ENCODE data around the gene NOL4L.

The NOL4L gene

DNA sequence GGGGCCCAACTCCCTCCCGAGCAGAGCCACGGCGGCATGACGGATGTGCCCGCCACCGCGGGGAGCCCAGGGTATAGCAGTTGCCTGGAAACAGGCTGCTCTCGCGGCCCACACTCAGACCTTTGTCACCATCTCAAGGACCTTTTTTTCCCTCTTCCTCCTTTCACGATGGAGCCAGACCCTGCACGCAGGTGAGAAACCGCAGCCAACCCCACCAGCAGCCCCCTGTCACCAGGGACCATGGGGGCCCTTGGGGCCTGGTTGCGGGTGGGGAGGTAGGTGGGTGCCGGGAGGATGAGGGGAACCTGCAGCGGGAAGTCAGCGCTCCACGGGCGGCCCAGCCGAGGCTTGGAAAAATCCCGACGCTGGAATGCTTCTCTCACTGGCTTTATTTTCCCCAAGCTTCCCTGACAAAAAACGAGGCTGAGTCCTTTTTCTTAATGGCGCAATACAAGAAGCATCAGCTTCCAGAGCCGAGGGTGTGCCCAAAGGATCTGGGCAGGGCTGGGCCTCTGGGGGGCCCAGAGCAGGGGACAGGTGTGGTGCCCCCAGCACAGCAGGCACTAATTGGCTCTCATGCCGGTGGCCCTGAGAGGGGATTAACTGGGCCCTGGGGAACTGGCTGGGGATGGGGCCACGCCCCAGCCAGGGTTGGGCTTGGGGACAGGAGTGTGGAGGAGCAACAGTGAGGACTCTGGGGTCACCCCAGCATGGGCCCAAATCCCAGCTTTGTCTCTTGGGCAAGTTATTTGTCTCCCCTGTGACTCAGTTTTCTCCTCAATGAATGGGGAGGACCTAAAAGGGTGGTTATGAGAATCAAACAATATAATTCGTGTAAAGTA is 23.9 kb downstream of the NOL4L start:
- DNase-seq (ENCODE audit: low read depth in 2 of 2) = no peak

DNA sequence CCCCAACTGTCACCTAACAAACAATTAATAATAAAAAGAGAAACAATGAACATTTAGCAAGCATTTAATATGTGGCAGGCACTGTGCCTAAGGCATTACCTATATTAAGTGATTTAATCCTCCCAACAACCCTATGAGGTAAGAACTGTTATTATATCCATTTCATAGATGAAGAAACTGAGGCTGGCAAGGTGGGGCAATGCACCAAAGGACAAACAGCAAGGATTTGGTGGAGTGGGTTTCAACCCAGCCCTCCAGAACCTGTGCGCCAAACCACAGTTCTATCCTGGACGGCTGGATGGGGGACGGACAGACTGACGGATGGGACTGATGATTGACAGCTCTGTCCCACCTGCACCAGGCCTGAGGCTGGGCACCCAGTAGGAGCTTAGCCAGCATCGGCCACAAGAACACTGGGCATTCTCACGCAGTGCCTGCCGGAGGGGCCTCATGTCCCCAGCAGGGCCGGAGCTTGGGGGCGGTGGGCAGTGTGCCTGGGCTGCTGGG is 24.6 kb downstream of the NOL4L start:
- DNase-seq (ENCODE audit: low read depth in 2 of 2) = no peak

DNA sequence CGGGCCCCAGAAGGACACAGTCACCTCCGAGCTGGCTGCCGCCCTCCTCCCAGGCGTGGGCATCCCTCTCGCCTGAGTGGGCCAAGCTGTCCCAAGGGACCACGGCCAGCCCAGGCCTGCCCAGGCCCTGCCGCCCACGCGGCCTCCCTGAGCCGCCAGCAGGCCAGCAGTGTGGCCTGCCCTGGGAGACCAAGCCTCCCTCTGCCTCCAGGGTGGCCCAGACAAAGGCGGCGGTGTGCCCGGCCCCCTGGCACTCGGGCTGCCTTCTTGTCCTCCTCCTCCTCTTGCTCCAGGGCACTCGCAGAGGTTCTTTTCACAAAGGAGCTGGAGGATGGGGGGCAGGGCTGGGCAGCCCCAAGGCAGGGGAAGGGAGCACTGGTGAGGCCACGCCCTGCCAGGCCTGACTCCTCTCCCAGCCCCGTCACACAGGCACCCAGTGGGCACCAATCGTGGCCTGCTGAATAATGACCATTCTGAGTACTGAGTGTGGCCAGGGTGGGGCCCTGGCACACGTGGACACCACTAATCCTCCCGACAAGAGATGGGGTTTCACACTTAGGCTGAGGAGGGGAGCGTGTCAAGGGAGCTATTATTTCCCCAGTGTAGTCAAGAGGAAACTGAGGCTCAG is 25.3 kb downstream of the NOL4L start:
- DNase-seq (ENCODE audit: low read depth in 2 of 2) = no peak

DNA sequence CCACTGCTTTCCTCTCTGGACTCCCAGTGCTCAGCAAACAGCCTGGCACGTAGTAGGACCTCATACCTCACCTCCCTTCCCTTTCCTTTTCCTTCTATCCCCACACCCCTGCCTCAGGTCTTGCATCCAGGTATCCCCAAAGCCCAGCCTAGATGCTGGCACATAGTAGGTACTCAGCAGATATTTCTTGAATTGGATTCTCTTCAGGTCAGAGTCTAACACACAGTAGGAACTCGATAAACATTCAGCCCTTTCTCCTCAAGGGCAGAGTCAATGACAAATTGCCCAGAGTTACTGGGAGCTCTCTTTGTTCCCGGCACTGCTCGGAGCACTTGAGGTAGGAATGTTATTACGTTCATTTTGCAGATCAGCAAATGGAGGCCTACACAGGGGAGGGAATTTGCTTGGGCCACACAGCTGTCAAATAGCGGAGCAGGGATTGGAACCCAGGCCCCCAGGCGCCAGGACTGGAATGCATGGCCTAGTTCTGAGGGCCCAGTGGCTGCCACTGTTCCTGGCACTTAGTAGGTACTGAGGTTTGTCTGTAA is 25.9 kb downstream of the NOL4L start:
- no peak for DNase-seq (ENCODE audit: low read depth in 2 of 2)

DNA sequence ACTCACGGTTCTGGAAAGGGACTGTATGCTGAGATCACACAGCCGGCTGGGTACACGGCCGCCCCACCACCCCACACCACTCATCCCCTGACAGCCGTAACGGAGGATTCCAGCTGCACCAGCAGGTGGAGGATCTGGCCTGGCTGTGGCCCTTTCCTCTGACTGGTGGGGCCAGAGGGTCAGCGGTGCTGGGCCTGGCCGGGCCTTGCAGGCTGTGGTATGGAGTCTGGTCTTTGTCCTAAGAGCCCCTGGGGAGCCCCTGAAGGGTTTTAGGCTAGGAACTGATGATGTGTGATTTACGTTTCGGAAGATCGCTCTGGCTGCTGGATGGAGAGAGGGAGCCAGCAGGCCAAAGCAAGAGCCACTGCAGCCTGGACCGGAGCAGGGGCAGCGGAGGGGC is 26.6 kb downstream of the NOL4L start:
- no peak for DNase-seq (ENCODE audit: low read depth in 2 of 2)

DNA sequence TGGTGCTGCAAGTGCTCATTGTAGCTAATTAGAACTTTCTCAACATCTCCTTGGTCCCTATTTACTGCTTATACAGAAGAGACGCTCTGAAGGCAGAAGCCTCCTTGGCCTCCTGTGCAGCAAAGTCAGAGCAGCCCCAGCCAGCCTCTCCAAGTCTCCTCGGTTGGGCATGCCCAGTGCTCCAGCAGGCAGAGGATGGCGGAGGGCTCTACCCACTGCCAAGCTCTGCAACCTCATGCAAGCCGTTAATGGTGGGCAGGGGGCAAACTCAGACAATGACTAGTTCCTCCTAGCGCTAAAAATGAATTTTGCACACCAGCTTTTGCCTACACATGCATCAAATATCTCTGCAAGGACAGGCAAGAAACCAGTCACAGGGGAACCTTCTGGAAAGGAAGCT is 27.8 kb downstream of the NOL4L start:
- DNase-seq (ENCODE audit: low read depth in 2 of 2) = no peak

DNA sequence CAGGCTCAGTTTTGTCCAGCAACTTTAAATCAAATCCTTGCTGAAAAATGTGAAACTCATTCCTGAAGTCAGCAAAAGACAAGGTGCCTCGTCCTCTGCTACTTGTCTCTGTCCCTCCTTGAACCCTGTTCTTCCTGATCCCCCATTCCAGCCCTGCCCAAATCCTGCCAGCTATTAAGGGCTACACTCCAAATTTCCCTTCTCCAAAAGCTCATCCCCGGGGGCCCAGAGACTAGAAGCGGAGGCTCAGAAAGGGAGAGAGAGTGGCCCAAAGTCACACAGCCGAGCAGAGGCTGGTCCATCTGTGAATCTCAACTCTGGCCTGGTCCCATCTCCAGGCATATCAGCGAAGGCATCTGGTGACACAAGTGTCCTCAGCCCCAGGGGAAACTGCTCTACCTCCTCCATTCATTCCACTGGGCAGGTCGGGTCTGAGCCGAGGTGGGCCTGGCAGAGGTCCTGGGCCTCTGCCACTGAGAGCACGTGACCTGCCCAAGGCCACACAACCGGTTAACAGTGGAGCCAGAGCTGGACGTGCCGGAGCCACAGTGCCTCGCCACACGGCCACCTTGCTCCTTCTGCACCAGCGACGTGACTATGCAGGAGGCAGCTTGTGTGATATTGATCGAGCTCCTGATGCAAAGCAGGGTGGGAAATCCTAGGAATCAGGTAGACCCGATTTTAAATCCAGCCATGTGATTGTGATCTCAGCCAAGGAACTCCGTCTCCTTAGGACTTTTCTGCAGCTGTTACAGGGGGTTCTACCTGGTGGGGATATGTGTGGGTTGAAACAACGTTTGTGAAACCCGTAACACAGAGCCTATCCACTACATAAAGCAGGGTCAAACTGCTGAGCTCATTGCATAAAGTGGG is 28.6 kb downstream of the NOL4L start:
- no peak for DNase-seq (ENCODE audit: low read depth in 2 of 2)

DNA sequence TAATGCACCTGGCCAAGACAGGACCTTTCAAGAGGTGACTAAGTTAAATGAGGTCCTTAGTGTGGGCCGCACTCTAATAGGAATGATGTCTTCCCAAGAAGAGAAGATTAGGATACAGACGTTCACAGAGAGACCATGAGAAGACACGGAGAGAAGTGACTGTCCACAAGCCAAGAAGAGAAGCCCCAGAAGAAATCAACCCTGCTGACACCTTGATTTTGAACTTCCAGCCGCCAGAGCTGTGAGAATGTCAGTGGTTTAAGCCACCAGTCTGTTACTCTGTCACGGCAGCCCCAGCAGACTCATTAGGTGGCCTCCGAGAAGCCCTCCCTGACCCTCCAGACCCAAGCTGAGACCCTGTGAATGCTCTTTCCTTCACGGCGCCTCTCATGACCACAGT is 29.5 kb downstream of the NOL4L start:
- DNase-seq (ENCODE audit: low read depth in 2 of 2) = no peak

DNA sequence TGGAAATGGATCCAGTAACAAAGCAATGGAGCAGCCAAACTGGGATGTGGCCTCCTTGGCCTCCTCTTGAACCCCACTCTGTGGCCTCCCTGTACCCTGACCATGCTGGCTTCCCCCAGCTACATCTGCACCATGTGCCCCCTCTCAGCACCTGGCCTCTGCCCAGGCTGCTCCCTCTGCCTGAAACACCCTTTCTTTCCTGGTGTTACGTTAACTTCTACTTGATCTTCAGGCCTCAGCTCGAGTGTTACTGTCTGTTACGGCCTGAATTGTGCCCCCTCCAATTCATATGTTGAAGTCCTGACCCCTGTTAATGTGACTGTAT is 30.2 kb downstream of the NOL4L start:
- no peak for DNase-seq (ENCODE audit: low read depth in 2 of 2)

DNA sequence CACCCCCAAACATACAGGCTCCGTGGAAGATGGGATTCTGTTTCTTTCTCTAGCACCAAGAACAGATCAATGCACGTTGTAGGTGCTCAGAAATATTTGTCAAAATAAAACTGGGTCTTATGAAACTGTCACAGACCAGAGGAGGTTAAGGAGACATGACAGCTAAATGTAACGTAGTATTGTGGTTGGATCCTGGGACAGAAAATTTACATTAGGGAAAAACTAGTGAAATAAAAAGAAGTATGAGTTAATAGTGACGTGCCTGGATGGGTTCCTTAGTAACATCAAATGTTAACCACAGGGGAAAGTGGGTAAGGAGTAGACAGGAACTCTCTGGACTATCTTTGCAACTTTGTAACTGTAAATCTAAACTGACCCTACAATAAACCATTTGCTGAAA is 31.5 kb downstream of the NOL4L start:
- DNase-seq (ENCODE audit: low read depth in 2 of 2) = no peak

DNA sequence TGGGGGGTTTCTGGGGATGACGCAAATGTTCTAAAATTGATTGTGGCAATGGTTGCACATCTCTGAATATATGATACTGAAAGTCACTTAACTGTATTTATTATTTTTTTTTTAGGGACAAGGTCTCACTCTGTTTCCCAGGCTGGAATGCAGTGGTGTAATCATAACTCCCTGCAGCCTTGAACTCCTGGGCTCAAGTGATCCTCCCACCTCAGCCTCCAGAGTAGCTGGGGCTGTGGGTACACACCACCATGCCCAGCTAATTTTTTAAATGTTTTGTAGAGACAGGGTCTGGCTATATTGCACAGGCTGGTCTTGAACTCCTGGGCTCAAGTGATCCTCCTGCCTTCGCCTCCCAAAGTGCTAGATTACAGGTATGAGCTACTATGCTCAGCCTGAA is 33.4 kb downstream of the NOL4L start:
- DNase-seq (ENCODE audit: low read depth in 2 of 2) = no peak

DNA sequence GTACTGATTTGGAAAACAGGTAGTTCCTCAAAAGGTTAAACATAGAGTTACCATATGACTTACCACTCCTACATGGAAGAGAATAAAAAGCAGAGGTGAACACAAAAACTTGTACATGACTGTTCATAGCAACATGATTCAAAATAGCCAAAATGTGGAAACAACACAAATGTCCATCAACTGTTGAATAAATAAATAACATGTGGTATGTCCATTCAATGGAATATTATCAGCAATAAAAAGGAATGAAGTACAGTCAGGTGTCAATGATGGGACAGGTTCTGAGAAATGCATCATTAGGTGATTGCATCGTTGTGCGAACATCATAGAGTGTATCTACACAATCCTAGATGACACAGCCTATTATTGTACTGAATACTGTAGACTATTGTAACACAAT is 35.3 kb downstream of the NOL4L start:
- no peak for DNase-seq (ENCODE audit: low read depth in 2 of 2)

DNA sequence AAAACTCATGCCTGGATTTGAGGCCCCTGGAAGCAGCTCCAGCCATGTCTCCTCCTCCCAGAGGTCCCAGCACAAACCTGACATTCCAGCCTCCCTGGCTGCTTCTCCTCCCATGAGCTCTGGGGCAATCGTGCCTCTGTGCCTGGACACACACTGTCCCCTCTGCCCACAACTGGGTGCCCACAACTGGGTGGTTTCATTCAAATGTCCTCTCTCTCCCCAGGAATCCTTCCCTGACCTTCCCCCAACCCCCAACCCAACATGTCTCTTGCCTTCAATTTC is 37.4 kb downstream of the NOL4L start:
- DNase-seq (ENCODE audit: low read depth in 2 of 2) = no peak

DNA sequence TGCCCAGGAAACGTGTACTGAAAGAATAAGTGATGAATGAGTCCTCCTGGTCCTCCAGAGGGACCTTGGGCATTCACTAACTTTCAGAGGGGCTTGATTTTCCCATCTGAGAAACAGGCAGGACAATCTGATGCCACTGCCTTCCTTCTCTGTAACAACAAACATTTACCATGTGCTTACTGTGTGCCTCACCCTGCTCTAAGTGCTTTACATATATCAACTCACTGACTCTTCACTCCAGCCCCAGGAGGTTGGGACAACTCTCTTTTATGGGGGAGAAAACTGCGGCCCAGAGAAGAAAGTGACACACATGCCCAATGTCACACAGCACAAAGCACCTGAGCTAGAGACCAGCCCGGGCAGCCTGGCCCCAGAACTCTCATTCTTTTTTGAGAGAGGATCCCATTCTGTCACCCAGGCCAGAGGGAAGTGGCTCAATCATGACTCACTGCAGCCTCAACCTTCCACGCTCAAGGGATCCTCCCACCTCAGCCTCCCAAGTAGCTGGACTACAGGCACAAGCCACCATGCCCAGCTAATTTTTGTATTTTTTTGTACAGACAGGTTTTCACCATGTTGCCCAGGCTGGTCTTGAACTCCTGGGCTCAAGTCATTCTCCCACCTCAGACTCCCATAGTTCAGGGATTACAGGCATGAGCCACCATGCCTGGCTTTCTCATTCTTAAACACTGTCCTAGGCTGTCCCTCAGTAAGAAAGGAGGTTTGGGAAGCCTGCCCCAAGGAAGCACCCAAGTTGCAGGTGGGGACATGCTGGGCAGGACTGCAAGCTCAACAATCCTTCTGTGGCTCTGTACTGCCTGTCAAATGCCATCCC is 38.0 kb downstream of the NOL4L start:
- DNase-seq (ENCODE audit: low read depth in 2 of 2) = no peak

DNA sequence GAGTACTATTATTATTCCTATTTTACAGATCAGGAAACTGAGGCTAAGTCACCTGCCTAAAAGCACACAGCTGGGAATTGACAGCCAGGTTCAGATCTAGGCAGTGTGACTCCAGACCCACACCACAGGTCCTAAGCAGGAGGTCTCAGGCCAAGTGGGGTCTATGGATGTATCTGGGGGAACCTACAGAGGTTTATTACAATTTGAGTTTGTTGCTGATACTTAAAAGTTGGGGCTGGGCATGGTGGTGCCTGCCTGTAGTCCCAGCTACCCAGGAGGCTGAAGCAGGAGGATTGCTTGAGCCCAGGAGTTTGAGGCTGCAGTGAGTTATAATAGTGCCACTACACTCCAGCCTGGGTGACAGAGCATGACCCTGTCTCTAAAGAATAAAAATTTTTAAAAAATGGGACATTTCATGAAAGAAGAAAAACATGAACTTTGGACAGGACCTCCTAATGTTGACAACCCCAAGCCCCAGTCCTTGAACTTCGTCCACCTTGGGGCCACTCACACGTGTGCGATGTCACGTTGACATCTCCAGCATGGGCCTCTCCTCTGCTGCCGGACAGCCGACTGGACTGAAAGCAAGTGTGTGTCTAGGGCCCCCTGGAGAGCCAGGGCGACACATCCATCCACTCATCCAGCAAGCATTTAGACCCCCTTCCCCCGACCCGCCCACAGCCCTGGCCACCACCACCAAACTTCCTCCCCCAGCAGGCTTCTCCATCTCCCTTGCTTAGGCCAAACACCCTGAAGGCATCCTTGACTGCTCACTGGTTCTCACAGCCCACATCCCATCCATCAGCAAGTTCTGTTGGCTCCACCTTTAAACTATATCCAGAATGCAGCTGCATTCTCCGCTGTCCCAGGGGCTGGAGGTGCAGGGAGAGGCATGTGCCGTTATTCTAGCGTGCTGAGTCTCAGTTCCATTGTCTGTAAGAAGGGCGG is 40.0 kb downstream of the NOL4L start:
- DNase-seq (ENCODE audit: low read depth in 2 of 2) = no peak

DNA sequence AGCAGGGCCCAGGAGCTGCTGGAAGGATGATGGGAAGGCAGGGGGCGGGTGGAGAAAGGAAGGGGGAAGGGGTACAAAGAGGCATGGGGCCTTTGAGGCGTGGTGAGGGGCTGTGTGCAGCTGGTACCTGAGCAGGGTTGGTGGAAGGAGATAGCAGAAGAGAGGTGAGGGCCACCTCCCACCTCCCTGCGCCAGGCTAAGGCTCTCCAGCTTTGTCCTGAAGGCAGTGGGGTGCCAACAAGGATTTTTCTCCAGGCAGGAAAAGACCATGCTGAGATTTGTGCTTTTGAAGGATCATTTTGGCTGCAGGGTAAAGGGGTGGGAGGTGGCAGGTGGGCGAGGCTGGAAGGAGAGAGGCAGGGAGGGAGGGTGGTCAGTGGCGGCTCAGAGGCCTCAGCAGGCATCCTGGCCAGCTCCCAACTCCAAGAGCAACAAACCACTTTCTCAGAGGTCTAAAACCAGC is 40.8 kb downstream of the NOL4L start:
- no peak for DNase-seq (ENCODE audit: low read depth in 2 of 2)

DNA sequence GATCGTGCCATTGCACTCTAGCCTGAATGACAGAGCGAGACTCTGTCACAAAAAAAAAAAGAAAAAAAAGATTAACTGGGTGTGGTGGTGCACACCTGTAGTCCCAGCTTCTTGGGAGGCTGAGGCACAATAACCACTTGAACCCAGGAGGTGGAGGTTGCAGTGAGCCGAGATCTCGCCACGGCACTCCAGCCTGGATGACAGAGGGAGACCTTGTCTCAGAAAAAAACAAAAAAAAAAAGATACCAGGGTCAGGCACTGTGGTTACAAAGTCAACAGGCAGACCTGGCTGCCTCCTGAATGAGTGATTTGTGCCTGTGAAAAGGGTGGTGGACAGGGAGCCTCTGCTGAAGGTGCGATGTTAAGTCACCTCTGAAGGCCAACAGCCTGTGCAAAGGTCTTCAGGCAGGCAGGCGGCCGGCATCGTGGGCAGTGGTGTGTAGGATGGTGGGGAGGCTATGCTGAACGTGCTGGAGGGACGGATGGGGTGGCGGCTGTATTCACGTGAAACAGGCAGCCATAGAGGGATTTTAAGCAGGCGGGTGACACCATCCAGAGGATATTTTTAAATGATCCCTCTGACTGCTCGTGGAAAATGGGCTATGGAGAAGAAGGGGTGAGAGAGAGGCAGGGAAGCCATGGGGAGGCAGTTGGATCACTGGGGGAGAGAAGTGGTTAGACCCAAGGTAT is 41.4 kb downstream of the NOL4L start:
- DNase-seq (ENCODE audit: low read depth in 2 of 2) = no peak

DNA sequence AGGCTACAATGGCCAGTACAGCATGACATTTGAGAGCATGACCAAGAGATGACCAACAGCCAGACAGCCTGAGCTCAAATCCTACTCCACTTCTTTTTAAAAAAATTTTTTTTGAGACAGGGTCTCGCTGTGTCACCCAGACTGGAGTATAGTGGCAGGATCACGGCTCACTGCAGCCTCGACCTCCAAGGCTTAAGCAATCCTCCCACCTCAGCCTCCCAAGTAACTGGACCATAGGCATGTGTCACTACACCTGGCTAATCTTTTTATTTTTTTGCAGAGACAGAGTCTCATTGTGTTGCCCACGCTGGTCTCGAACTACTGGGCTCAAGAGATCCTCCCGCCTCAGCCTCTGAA is 42.9 kb downstream of the NOL4L start:
- DNase-seq (ENCODE audit: low read depth in 2 of 2) = no peak

DNA sequence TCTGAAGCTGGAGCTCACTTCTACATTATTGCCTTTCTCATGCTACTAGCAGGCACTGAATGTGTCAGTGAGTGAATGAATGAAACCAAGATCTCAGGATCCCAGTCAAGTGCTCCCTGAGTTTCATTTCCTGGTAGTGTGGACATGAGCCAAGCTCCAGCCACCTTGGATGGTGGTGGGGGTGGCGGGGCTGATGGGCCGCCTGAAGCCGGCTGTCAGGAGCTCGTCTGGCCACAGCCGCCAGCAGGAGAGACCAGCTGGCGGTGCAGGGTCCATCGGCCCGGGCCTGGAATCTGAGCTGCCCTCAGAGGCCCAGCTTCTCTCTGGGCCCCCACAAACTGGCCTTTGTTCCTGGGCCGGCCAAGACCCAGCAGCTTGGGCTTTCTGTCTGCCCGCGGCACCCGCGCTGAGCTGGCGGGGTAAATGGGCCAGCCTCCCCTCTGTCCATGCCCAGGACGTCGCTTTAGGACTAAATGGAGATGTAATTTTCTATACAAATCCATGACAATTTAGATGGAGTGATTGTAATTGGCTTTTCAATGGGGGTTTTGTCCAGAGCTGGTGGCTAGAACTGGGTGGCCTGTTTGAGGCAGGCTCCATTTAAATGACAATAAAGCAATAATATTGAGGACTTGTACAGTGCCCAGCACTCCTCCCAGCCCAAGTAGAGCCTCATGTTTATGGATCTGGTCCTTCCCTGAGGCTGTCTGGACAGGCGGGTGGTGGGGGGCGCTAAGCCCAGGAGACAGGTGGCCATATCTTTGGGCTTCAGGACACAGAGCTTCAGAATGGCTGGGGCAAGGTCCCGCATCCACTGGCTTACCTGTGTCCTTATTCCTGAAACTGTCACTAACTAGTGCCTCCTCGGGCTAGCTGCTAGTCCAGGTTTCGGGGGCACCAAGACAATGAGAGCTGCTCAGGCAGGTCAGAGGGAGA is 43.5 kb downstream of the NOL4L start:
- DNase-seq (ENCODE audit: low read depth in 2 of 2) = no peak
